Measurements from ENCODE around the gene ZNF462. TPM values are rescaled to one million over a fixed set of nuclear protein-coding genes. Genes with fewer than 3 reads are reported as not detected.

ZNF462 gene
- total RNA-seq, 1 donor from 2014 or later: 29.2 TPM

- no peaks in the 10 kb centered on the region for H3K27me3 ChIP-seq (ENCODE audit: low read depth)
- DNase-seq: no peak
- intact Hi-C loops (cut with micrococcal nuclease): no loop called here
Measured at GRCh38 chr9:106906129-106906528, 43.2 kb downstream of the ZNF462 start.

GRCh38 chr9:106911951-106912350 lies 49.0 kb downstream of the ZNF462 start:
- Histone ChIP-seq H3K27ac (replicated peaks) (no peak overlapping the region), H3K4me3 (no peak overlapping the region), H3K4me1 (peaks cover 18% of the 10 kb centered on the region), H3K9me3 (replicated peaks) (peaks cover 4% of the 10 kb centered on the region), H3K36me3 (no peaks in the 10 kb centered on the region), H3K27me3 (ENCODE audit: low read depth) (no peaks in the 10 kb centered on the region)
- intact Hi-C loops (cut with micrococcal nuclease): no loop called here
- DNase-seq: no peak
- no peak for TF ChIP-seq CTCF (IDR thresholded peaks at IDR 0.05; ENCODE audit: borderline replicate concordance)

More at GRCh38 chr9:106906129-106906528, 43.2 kb downstream of the ZNF462 start:
- Histone ChIP-seq H3K4me1 (no peaks in the 10 kb centered on the region), H3K9me3 (replicated peaks) (peaks cover 42% of the 10 kb centered on the region), H3K27ac (replicated peaks) (no peak overlapping the region), H3K36me3 (no peaks in the 10 kb centered on the region), H3K4me3 (no peak overlapping the region)
- no peak for TF ChIP-seq CTCF (IDR thresholded peaks at IDR 0.05; ENCODE audit: borderline replicate concordance)

GRCh38 chr9:106913276-106913675 lies 50.3 kb downstream of the ZNF462 start:
- peaks cover 32% of the 10 kb centered on the region for H3K4me1 ChIP-seq
- TF ChIP-seq CTCF (IDR thresholded peaks at IDR 0.05; ENCODE audit: borderline replicate concordance): no peak
- H3K27me3 ChIP-seq (ENCODE audit: low read depth): no peaks in the 10 kb centered on the region
- no peaks in the 10 kb centered on the region for H3K36me3 ChIP-seq
- intact Hi-C loops (cut with micrococcal nuclease): no loop called here
- DNase-seq: no peak
- H3K9me3 ChIP-seq (replicated peaks): no peaks in the 10 kb centered on the region
- no peak overlapping the region for H3K4me3 ChIP-seq
- H3K27ac ChIP-seq (replicated peaks): no peak overlapping the region

GRCh38 chr9:106915851-106916250 lies 52.9 kb downstream of the ZNF462 start:
- intact Hi-C loops (cut with micrococcal nuclease): no loop called here
- Histone ChIP-seq H3K27ac (replicated peaks) (peak overlapping the region; percentile 94), H3K27me3 (ENCODE audit: low read depth) (no peaks in the 10 kb centered on the region), H3K9me3 (replicated peaks) (no peaks in the 10 kb centered on the region), H3K36me3 (no peaks in the 10 kb centered on the region), H3K4me1 (peaks cover 51% of the 10 kb centered on the region), H3K4me3 (no peak overlapping the region)
- no peak for TF ChIP-seq CTCF (IDR thresholded peaks at IDR 0.05; ENCODE audit: borderline replicate concordance)
- no peak for DNase-seq

GRCh38 chr9:106916466-106917235 lies 53.7 kb downstream of the ZNF462 start:
- no peaks in the 10 kb centered on the region for H3K27me3 ChIP-seq (ENCODE audit: low read depth)
- H3K27ac ChIP-seq (replicated peaks): peak overlapping the region; percentile 94
- H3K4me3 ChIP-seq: no peak overlapping the region
- TF ChIP-seq CTCF (IDR thresholded peaks at IDR 0.05; ENCODE audit: borderline replicate concordance): no peak
- H3K9me3 ChIP-seq (replicated peaks): no peaks in the 10 kb centered on the region
- H3K36me3 ChIP-seq: no peaks in the 10 kb centered on the region
- H3K4me1 ChIP-seq: peaks cover 59% of the 10 kb centered on the region
- DNase-seq: no peak
- intact Hi-C loops (cut with micrococcal nuclease): no loop called here
